Choroid plexus epithelial cell (primary cell): ENCODE results near the gene CAPN15.

ENCODE experiments used
- DNase-seq: peaks from one replicate; pipeline ENCODE4 v3.0.0-alpha.2; 2010; ENCODE audit warnings: low read depth
- H3K4me3 ChIP-seq: 2 replicates; pipeline ENCODE4 v1.5.1; 2011; ENCODE audit warnings: low read depth, mild to moderate bottlenecking, control low read depth, low read length, moderate library complexity
- TF ChIP-seq, protein P1 (sequence below): conservative IDR thresholded peaks from 2 replicates; pipeline ENCODE4 v1.5.1; 2011; ENCODE audit warnings: low read depth, mild to moderate bottlenecking, control low read depth, inconsistent platforms, low read length, moderate library complexity

Gene CAPN15

DNA sequence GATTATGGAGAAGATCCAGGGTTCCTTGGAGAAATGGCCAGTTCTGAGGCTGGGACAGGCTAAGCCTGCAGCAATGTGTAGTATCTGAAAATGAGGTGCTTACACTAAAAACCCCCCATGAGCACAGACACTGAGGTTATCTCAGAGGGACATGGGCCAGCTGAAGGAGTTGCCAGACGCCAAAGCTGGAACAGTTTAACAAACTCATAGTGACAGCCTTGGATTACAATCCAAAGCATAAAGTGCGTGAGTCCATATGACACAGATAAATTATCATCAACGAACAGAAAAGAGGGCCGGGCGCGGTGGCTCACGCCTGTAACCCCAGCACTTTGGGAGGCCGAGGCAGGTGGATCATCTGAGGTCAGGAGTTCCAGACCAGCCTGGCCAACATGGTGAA lies 11.2 kb upstream of the CAPN15 start:
- DNase-seq = no peak
- TF ChIP-seq, protein P1, sequence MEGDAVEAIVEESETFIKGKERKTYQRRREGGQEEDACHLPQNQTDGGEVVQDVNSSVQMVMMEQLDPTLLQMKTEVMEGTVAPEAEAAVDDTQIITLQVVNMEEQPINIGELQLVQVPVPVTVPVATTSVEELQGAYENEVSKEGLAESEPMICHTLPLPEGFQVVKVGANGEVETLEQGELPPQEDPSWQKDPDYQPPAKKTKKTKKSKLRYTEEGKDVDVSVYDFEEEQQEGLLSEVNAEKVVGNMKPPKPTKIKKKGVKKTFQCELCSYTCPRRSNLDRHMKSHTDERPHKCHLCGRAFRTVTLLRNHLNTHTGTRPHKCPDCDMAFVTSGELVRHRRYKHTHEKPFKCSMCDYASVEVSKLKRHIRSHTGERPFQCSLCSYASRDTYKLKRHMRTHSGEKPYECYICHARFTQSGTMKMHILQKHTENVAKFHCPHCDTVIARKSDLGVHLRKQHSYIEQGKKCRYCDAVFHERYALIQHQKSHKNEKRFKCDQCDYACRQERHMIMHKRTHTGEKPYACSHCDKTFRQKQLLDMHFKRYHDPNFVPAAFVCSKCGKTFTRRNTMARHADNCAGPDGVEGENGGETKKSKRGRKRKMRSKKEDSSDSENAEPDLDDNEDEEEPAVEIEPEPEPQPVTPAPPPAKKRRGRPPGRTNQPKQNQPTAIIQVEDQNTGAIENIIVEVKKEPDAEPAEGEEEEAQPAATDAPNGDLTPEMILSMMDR = no peak
- H3K4me3 ChIP-seq = no peak overlapping the region

DNA sequence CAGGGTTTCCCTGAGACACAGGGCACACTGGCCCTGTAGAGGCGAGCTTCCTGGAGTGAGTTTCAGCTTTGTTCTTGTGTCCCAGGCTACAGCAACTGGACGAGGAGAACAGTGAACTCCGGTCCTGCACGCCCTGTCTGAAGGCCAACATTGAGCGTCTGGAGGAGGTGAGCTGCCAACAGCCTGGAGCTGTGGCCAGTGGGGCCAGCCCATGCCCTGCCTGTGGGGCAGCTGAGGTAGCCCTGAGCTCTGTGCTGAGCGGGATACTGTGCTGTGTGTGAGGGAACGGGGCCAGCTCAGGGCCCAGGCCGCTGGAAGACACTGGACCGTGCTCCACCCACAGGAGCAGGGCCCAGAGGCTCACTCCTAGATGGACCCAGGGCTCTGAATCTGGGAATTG lies 8.7 kb upstream of the CAPN15 start:
- TF ChIP-seq, protein P1 = no peak
- H3K4me3 ChIP-seq = no peak overlapping the region

DNA sequence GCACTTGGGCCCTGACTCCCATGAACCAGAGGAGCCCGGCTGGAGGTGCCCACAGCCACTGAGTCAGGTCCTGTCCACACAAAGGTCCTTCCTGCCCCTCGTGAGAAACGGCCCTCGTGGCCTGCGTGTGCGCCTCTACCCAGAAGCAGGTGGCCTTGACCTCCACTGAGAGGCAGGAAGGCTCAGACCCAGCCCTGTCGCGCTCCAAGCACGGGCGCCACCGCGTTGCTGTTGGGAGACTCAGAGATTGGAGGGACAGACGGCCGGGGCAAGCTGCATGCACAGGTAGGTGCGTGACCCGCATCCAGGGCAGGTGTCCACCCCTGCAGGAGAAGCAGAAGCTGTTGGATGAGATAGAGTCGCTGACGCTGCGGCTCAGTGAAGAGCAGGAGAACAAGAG lies 8.1 kb upstream of the CAPN15 start:
- TF ChIP-seq, protein P1 = no peak
- H3K4me3 ChIP-seq = no peak overlapping the region
- DNase-seq = no peak

More for the DNA sequence above, 8.7 kb upstream of the CAPN15 start:
- DNase-seq = no peak

DNA sequence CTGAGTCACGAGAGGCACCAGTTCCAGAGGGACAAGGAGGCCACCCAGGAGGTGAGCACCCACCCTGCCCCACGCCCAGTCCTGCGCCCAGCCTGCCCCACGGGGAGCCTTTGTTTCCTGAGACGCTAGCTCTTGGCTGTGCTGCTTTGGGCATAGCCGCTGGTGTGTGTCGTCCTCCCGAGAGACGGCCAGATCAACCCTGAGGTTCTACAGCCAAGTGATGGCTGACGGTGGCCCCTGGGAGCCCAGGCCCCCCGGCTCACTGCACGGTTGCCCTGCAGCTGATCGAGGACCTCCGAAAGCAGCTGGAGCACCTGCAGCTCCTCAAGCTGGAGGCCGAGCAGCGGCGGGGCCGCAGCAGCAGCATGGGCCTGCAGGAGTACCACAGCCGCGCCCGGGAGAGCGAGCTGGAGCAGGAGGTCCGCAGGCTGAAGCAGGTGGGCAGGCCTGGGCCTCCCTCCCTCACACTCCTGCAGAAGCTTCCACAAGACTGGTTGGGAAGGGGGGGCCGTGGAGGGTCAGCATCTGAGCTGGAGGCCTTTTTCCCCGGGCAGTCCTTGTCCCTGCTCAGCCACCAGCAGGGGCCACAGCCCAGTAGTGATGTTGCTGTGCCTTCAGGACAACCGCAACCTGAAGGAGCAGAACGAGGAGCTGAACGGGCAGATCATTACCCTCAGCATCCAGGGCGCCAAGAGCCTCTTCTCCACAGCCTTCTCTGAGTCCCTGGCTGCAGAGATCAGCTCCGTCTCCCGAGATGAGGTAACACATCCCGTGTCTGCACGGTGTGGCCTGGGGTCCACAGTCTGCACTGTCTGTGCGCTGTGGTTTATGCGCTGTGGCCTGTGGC lies 7.4 kb upstream of the CAPN15 start:
- H3K4me3 ChIP-seq = no peak overlapping the region
- no peak for DNase-seq
- TF ChIP-seq, protein P1 = no peak

DNA sequence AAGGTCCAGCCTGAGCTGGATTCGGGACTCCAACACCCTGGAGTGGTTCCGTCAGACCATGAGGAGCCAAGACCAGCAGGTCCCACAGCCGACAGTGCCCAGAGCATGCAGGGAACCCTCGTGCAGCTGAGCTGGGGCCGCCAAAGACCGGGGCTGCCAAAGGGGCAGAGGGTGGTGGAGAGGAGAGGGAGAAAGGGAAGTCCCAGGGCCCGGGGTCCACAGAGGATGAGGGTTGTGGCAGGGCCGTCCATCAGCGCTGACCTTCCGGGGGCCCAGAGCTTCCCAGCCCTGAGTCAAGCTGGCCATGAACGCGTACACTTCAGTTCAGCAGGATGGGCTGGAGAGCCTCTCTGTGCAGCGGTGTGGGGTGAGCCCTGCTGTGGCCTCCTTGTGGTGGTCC lies 6.7 kb upstream of the CAPN15 start:
- TF ChIP-seq, protein P1 = no peak
- no peak overlapping the region for H3K4me3 ChIP-seq
- DNase-seq = no peak

DNA sequence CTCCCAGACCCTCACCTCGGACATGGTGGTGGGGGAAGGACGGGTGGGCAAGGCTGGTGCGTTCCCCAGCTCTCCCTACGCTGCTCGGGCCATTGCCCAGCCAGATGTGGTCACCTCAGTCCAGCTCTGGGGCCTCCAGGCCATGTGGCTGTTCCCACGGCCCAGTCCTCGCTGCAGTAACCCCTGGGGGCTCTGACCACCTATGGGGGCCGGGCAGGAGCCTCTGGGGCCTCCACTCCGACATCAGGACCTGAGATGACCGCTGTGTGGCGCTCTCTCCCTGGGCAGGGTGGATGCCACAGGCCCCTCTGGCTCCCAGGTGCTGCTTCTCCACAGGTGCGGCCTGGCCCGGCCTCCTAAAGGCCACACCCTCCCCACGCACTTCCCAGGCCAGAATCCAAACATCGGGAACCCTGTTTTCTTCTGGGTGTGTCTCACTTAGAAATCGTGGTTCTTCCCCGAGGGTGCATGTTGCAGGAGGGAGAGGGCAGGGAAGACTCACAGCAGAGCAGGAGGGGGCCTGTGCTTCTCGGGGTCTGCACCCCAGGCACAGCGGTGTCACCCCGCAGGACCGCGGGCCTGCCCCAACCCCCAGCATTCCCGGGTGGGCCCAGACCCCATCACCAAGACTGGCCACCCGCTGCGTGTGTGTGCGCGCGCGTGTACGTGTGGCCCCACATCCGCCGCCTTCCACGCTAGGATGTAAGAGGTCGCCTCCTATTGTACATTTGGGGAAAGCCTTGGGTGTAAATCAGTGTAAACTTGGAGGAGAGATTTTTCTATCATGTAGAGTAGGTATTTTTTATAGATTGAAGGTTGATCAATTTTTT lies 5.9 kb upstream of the CAPN15 start:
- TF ChIP-seq, protein P1 = peak; percentile 31
- DNase-seq = no peak
- H3K4me3 ChIP-seq = no peak overlapping the region
